ENCODE results near the gene TIA1.

The TIA1 gene

GRCh38 chr2:70261501-70261900 is 13.1 kb upstream of the TIA1 start:
- TF ChIP-seq CTCF (IDR thresholded peaks at IDR 0.05; ENCODE audit: low read depth, low read length): no peak

GRCh38 chr2:70258532-70258875 is 10.1 kb upstream of the TIA1 start:
- peak overlapping the region; percentile 76 for H3K4me3 ChIP-seq (ENCODE audit: low read depth, low read length)
- TF ChIP-seq CTCF (IDR thresholded peaks at IDR 0.05; ENCODE audit: low read depth, low read length): no peak

More at GRCh38 chr2:70261501-70261900, 13.1 kb upstream of the TIA1 start:
- H3K4me3 ChIP-seq (ENCODE audit: low read depth, low read length): no peak overlapping the region

- no peak overlapping the region for H3K4me3 ChIP-seq (ENCODE audit: low read depth, low read length)
- no peak for TF ChIP-seq CTCF (IDR thresholded peaks at IDR 0.05; ENCODE audit: low read depth, low read length)
These were observed 7.3 kb upstream of the TIA1 start for GRCh38 chr2:70255637-70256314.

GRCh38 chr2:70250434-70250833 is 2.0 kb upstream of the TIA1 start:
- H3K4me3 ChIP-seq (ENCODE audit: low read depth, low read length): no peak overlapping the region
- no peak for TF ChIP-seq CTCF (IDR thresholded peaks at IDR 0.05; ENCODE audit: low read depth, low read length)

GRCh38 chr2:70247364-70248180 is 856 bp downstream of the TIA1 start:
- H3K4me3 ChIP-seq (ENCODE audit: low read depth, low read length): peak overlapping the region; percentile 85
- no peak for TF ChIP-seq CTCF (IDR thresholded peaks at IDR 0.05; ENCODE audit: low read depth, low read length)

GRCh38 chr2:70243806-70244584 is 4.4 kb downstream of the TIA1 start:
- H3K4me3 ChIP-seq (ENCODE audit: low read depth, low read length): no peak overlapping the region
- TF ChIP-seq CTCF (IDR thresholded peaks at IDR 0.05; ENCODE audit: low read depth, low read length): no peak

All from WI38 (cell line).